NCI-H1092 treated with DMSO at 0.1 percent for 48 hours (cell line): ENCODE results near the gene KRTAP5-7.
"Not testable (repeated sequence)": the region's sequence is repeated elsewhere in the genome, so short reads cannot be mapped to it uniquely, and the experiment has no call there.

Experiments
- DNase-seq: peaks from one replicate; lab custom pipeline; 2025; lab: John Stamatoyannopoulos, UW

Gene KRTAP5-7

DNA sequence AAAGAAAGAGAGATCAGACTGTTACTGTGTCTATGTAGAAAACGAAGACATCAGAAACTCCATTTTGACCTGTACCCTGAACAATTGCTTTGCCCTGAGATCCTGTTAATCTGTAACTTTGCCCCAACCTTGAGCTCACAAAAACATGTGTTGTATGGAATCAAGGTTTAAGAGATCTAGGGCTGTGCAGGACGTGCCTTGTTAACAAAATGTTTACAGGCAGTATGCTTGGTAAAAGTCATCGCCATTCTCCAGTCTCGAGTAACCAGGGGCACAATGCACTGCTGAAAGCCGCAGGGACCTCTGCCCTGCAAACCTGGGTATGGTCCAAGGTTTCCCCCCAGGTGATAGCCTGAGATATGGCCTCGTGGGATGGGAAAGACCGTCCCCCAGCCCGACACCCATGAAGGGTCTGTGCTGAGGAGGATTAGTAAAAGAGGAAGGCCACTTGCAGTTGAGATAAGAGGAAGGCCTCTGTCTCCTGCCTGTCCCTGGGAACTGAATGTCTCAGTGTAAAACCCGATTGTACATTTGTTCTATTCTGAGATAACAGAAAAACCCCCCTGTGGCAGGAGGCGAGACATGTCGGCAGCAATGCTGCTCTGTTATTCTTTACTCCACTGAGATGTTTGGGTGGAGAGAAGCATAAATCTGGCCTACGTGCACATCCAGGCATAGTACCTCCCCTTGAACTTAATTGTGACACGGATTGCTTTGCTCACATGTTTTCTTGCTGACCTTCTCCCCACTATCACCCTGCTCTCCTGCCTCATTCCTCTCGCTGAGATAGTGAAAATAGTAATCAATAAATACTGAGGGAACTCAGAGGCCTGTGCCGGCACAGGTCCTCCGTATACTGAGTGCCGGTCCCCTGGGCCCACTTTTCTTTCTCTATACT, 7.9 kb downstream of the KRTAP5-7 start:
- not testable (repeated sequence) for DNase-seq

- DNase-seq: no peak
Measured at GRCh38 chr11:71535825-71536224, 8.8 kb downstream of the KRTAP5-7 start.

DNA sequence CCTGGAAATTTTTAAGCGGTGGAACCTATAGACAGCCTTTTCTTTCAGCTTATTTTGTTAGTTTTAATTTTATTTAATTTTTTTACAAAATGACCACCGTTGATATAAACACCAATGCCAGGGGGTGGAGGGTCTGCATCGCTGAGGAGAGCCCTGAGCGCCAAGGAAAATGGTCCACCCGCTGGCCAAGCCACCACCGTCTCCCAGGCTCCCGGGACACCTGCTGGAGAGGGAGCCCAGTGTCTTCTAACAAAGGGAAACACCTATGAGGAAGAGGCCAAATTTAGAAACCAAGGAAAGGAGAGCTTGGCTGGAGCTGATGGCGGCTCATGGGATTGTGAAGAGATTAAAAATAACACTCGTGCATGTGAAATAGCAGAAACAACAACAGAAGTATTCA, 10.5 kb downstream of the KRTAP5-7 start:
- no peak for DNase-seq

GRCh38 chr11:71537977-71538665, 11.1 kb downstream of the KRTAP5-7 start, which contains the start of gene KRTAP5-8:
Gene KRTAP5-8, plus strand, starts transcription at chr11:71538025. Its CDS starts 31 bp downstream, at chr11:71538056.
- DNase-seq: not testable (repeated sequence)

DNA sequence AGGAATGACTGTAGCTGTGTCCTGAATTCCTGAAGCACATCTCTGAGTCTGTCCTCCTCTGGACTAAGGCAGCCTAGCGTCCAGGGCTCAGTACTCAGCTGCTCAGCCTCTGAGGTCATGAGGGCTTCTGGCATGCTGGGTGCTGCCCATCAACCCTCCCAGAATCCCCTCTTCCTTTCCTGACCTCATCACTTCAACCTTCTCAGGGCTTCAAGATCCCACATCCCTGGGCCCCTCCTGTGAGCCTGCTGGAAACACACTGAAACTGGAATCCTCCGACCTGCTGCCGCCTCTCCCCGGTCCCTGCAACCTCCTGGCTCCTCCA, 11.6 kb downstream of the KRTAP5-7 start:
- no peak for DNase-seq

- DNase-seq: no peak
Measured at GRCh38 chr11:71539017-71539416, 11.9 kb downstream of the KRTAP5-7 start.

DNA sequence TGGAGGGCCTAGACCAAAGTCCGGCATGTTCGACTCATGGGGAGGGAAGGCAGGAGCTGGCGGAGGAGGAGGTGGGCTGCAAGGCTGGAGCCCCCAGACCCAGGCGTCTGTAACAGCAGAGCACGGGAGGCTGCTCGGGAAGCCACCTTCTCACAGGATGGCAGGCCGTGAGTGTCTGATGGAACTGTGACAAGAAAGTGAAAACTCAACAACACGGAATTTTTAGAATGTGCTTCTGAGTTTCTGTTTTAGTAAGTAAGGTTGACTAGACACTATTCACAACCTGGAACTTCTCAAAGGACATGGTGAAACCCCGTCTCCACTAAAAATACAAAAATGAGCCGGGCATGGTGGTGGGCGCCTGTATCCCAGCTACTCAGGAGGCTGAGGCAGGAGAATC, 12.9 kb downstream of the KRTAP5-7 start:
- DNase-seq: not testable (repeated sequence)

GRCh38 chr11:71540521-71541304, 13.6 kb downstream of the KRTAP5-7 start:
- not testable (repeated sequence) for DNase-seq

- no peak for DNase-seq
Measured at GRCh38 chr11:71542382-71542781, 15.3 kb downstream of the KRTAP5-7 start.

DNA sequence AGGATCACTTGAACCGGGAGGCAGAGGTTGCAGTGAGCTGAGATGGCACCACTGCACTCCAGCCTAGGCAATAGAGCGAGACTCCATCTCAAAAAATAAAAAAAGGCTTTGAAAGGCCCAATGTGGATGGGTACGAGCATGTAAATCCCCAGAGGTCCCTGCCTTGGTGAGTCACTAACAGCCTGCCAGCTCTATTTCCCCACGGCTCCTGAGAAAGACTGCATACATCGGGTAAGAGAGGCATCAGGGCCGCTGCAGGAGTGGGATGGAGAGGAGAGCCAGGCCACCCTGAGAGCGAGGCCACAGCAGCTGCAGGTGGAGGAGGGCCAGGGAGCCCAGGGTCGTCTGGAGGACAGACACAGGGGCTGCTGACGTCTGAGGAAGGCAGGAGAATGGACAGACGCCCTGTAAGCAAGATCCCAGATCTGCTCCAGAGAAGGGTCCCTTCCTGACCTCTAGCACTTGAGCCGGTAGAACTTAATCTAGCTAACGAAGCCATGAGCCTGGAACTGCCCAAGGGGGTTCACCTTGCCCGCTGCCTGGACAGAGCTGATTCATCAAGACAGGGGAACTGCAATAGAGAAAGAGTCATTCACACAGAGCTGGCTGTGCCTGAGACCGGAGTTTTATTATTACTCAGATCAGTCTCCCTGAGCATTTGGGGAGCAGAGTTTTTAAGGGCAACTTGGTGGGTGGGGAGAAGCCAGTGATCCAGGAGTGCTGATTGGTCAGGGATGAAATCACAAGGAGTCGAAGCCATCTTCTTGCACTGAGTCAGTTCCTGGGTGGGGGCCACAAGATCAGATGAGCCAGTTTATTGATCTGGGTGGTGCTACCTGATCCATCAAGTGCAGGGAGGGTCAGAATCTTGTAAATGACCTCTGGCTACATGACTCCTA, 16.1 kb downstream of the KRTAP5-7 start:
- DNase-seq: no peak

DNA sequence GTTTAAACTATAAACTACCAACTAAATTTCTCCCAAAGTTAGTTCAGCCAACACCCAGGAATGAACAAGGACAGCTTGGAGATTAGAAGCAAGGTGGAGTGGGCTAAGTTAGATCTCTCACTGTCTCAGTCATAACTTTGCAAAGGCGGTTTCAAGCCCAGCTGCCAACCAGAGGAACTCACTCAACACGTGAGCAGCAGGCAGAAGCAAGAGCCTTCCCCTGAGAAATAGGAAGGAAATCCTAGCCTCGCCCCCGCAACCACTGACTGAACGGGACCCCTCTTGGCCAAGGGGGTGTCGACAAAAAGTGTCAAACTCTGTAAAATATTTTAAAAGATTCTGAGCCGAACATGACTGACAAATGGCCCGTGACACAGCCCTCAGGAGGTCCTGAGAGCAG, 16.8 kb downstream of the KRTAP5-7 start:
- DNase-seq: no peak

DNA sequence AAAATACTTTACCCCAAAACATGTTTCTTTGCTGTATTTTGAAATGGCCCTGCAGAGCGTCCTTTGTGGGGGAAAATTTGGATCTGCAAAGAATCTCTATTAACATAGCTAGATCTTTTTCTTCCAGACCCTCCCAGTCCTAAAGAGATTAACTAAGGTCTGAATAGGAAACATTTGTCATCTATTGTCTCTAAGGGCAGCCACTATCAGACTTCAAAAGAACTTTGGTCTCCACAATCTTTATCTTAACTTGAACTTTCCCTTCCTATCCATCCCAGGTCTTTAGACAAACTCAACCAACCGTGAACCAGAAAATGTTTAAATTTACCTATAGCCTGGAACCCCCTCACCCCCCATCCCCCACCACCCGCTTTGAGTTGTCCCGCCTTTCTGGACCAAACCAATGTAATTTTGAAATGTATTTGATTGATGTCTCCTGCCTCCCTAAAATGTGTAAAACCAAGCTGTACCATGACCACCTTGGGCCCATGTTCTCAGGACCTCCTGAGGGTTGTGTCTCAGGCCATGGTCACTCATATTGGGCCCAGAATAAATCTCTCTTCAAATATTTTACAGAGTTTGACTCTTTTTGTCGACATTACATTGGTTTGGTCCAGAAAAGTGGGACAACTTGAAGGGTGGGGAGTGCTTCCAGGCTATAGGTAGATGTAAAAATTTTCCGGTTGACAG, 17.6 kb downstream of the KRTAP5-7 start:
- DNase-seq: no peak

DNA sequence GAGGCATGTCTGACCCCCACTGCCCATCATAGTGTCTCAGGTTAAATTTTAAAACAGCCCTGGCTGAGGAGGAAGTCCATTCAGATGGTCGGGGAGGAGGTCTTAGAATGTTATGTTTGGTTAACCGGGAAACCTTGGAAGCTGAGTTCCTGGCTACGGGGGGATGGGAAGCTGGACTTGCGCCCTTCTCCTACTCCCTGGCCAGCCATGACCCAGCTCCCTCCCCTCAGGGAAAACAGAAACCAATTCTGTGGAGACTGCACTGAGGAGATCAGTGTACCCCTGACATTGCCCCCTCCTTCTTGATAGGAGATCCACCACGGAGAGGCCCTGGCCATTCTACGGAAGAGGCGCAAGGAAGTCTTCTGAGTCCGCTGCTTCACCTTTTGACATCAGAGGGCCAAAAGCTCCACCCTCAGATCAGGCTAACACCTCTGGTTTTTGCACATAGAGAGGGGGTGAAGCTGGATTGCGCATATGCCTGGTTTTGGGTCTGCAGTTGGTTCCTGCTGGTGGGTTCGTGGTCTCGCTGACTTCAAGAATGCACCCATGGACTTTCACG, 18.4 kb downstream of the KRTAP5-7 start:
- DNase-seq: no peak

- no peak for DNase-seq
Measured at GRCh38 chr11:71548120-71548519, 21.1 kb downstream of the KRTAP5-7 start, which contains the start of gene KRTAP5-9. Gene KRTAP5-9, plus strand, starts transcription at chr11:71548420. Its CDS starts 238 bp downstream, at chr11:71548658.

DNA sequence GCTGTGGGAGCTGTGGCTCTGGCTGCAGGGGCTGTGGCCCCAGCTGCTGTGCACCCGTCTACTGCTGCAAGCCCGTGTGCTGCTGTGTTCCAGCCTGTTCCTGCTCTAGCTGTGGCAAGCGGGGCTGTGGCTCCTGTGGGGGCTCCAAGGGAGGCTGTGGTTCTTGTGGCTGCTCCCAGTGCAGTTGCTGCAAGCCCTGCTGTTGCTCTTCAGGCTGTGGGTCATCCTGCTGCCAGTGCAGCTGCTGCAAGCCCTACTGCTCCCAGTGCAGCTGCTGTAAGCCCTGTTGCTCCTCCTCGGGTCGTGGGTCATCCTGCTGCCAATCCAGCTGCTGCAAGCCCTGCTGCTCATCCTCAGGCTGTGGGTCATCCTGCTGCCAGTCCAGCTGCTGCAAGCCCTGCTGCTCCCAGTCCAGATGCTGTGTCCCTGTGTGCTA, 21.7 kb downstream of the KRTAP5-7 start:
- no peak for DNase-seq

- no peak for DNase-seq
Measured at GRCh38 chr11:71551711-71552110, 24.6 kb downstream of the KRTAP5-7 start.

DNA sequence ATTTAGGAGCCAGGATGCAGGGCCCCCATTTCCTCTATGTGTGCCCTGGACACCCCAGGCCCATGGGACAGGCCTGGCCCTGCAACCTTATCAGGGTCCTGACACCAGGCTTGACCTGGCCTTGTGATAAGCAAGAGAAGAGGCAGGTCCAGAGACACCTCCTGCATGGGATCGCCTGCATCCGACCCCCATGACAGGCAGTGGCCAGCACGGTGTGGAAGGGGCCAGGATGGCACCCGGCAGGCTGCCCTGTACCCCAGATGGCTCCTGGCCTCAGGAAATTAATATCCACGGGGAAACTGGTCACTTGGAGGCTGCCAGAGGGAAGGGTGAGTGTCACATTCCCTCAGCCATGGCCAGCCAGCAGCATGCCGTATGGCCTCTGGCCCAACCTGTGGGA, 27.9 kb downstream of the KRTAP5-7 start:
- DNase-seq: no peak

- no peak for DNase-seq
Measured at GRCh38 chr11:71555508-71555907, 28.4 kb downstream of the KRTAP5-7 start.

DNA sequence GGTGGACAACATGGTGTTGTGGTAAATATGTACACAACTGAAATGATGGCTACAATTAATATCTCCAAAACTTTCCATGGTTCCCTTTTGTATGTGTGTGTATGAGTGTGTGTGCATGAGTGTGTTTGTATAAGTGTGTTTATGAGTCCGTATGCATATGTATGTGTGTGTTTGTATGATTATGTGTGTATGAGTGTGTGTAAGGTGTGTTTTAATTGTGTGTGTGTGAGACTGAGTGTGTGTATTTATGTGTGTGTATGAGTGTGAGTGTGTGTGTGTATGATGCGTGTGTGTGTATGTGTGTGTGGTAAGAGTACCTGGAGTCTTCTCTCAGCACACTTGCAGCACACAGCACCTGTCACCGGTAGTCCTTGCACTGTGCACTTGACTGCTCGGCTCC, 29.0 kb downstream of the KRTAP5-7 start:
- DNase-seq: no peak

DNA sequence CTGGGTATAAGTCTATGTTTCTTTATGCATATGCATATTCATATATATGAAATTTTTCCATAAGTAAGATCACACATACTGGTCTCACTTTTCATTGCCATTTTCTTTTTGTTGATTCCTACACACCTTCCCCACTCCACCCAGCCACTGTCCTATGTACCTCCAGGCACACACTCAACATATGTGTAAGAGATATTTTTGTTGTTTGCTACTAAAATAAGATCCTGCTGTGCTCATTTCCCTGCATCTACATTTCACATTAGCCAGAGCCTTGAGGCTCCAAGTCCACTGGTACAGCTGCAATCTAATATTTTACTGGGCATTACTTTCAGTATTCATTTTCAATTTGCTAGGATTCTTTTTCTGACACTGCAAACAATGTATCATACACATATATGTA, 30.2 kb downstream of the KRTAP5-7 start:
- DNase-seq: no peak
